Measurements from ENCODE around the gene NLGN1.

DNA sequence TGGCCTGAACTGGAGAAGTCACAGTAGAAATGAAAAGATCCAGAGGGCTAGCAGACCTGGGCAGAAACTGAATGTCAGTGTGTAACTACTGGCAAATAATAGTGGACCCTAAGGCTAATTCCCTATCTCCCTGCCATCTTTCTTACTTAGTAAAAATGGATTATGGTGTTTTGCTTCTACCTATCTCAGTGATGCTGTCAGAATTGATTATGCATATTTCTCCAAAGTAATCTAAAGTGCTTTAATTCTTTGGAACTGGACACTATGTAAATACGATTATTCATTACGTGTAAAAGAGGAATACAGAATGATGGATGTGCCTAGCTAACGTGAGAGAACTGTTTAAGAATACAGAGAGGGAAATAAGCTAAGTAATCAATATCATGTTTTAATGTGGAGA lies 651.9 kb downstream of the NLGN1 start:
- peak; percentile 73 for TF ChIP-seq GATA2 (IDR thresholded peaks at IDR 0.05; ENCODE audit: low read depth, low read length)
- peak; percentile 86 for TF ChIP-seq GATA3 (IDR thresholded peaks at IDR 0.05; ENCODE audit: low read depth, low read length)

Data from SH-SY5Y (cell line).